ENCODE results near the gene METAP1D.

DNA sequence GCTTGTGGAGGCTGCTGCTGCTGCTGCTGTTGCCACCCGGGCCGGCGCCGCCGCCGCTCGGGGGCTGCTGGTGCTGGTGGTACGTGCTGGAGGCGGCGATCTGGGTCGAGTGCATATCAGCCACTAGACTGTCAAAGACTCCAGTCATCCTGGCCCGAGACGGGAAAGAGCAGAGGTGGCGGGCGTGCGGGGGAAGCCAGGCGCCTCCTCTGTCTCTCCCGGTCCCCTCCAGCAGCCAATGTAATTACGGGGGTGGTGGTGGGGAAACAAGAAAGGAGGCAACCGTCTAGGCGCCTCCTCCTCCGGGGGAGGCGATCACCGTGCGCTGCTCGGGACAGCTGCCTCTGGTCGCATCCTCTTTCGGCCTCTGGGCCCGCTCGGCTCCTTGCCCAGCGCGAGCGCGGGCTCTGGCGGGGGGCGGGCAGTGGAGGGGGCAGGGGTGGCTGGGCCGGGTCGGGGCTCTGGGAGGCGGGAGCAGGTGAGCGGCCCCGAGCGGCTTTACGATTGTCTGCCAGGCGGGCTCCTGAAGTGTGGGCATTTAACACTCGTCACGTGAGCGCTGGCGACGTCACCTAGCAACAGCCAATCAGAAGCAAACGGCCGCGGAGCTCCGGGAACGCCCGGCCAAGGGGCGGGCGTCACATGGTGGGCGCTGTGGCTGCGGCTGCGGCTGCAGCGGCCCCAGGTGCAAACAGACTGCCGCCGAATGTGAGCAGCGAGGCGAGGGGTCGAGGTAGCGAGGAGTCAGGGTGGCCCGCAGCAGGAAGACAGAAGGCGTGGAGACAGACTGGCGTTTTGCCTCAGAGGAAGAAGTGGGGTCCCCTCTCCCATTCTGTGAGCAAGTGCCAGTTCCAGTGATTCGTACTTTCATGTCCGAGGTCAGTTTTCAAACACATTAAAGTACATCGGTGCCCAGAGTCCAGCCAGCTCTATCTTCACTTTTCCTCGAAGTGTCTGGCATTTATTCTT is 102.9 kb downstream of the METAP1D start, which contains the start of gene DLX2:
- TF ChIP-seq, protein P1, sequence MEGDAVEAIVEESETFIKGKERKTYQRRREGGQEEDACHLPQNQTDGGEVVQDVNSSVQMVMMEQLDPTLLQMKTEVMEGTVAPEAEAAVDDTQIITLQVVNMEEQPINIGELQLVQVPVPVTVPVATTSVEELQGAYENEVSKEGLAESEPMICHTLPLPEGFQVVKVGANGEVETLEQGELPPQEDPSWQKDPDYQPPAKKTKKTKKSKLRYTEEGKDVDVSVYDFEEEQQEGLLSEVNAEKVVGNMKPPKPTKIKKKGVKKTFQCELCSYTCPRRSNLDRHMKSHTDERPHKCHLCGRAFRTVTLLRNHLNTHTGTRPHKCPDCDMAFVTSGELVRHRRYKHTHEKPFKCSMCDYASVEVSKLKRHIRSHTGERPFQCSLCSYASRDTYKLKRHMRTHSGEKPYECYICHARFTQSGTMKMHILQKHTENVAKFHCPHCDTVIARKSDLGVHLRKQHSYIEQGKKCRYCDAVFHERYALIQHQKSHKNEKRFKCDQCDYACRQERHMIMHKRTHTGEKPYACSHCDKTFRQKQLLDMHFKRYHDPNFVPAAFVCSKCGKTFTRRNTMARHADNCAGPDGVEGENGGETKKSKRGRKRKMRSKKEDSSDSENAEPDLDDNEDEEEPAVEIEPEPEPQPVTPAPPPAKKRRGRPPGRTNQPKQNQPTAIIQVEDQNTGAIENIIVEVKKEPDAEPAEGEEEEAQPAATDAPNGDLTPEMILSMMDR (IDR thresholded peaks at IDR 0.05), result no peak
- TF ChIP-seq POLR2A (IDR thresholded peaks at IDR 0.05), result no peak

Data from breast epithelium (tissue), 3 donors.